ENCODE measurements around the gene GNB2.
"Not testable (repeated sequence)": the region's sequence is repeated elsewhere in the genome, so short reads cannot be mapped to it uniquely, and the experiment has no call there.

GNB2 gene

DNA sequence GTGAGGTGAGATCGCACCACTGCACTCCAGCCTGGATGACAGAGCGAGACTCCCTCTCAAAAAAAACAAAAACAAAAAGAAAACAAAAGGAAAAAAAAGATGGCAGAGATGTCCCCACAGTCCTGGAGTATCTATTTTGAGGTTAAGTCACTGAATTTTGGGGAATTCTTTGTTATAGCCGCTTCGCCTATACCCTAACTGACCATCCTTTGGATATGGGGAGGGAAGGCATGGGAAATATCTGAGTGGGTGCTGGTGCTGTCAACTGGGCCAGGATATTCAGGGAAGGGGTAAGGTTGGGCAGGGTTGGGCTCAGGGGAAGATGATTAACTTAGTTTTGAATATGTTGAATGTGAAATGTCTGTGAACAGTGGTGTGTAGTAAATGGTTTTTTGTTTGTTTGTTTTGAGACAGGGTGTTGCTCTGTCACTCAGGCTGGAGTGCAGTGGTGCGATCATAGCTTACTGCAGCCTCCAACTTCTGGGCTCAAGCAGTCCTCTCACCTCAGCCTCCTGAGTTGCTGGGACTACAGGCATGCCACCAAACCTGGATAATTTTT, 8.3 kb upstream of the GNB2 start:
- H3K36me3 ChIP-seq (ENCODE audit: control insufficient read depth in 2 of 2, insufficient read depth in 2 of 2, low read length in 2 of 2), result no peaks in the 10 kb centered on the region
- H3K27me3 ChIP-seq (ENCODE audit: control insufficient read depth in 2 of 2, insufficient read depth in 2 of 2, low read length in 2 of 2), result no peaks in the 10 kb centered on the region
- H3K9ac ChIP-seq (ENCODE audit: low read depth in 1 of 2, low read length in 2 of 2), result no peak overlapping the region
- H3K27ac ChIP-seq (ENCODE audit: low read depth in 2 of 2, low read length in 2 of 2), result no peak overlapping the region
- no peak overlapping the region for H3K4me3 ChIP-seq (ENCODE audit: low read length in 2 of 2)
- no peaks in the 10 kb centered on the region for H3K4me1 ChIP-seq (ENCODE audit: control insufficient read depth in 2 of 2, insufficient read depth in 2 of 2, low read length in 2 of 2)
- H3K9me3 ChIP-seq (ENCODE audit: control insufficient read depth in 2 of 2, low read length in 2 of 2), result no peaks in the 10 kb centered on the region

GRCh38 chr7:100667331-100668068, 6.0 kb upstream of the GNB2 start:
- no peaks in the 10 kb centered on the region for H3K27me3 ChIP-seq (ENCODE audit: control insufficient read depth in 2 of 2, insufficient read depth in 2 of 2, low read length in 2 of 2)
- no peaks in the 10 kb centered on the region for H3K36me3 ChIP-seq (ENCODE audit: control insufficient read depth in 2 of 2, insufficient read depth in 2 of 2, low read length in 2 of 2)
- H3K4me1 ChIP-seq (ENCODE audit: control insufficient read depth in 2 of 2, insufficient read depth in 2 of 2, low read length in 2 of 2), result no peaks in the 10 kb centered on the region
- H3K4me3 ChIP-seq (ENCODE audit: low read length in 2 of 2), result no peak overlapping the region
- no peak overlapping the region for H3K9ac ChIP-seq (ENCODE audit: low read depth in 1 of 2, low read length in 2 of 2)
- H3K27ac ChIP-seq (ENCODE audit: low read depth in 2 of 2, low read length in 2 of 2), result no peak overlapping the region
- no peaks in the 10 kb centered on the region for H3K9me3 ChIP-seq (ENCODE audit: control insufficient read depth in 2 of 2, low read length in 2 of 2)

- Histone ChIP-seq H3K27me3 (ENCODE audit: control insufficient read depth in 2 of 2, insufficient read depth in 2 of 2, low read length in 2 of 2) (no peaks in the 10 kb centered on the region), H3K4me1 (ENCODE audit: control insufficient read depth in 2 of 2, insufficient read depth in 2 of 2, low read length in 2 of 2) (peaks cover 2 to 4% of the 10 kb centered on the region in 2 donors)
Observed at GRCh38 chr7:100668069-100668449, 5.5 kb upstream of the GNB2 start.

GRCh38 chr7:100669106-100669505, 4.4 kb upstream of the GNB2 start:
- not testable (repeated sequence) for H3K9me3 ChIP-seq (ENCODE audit: control insufficient read depth in 2 of 2, low read length in 2 of 2); H3K4me3 ChIP-seq (ENCODE audit: low read length in 2 of 2); H3K4me1 ChIP-seq (ENCODE audit: control insufficient read depth in 2 of 2, insufficient read depth in 2 of 2, low read length in 2 of 2); H3K9ac ChIP-seq (ENCODE audit: low read depth in 1 of 2, low read length in 2 of 2); H3K27ac ChIP-seq (ENCODE audit: low read depth in 2 of 2, low read length in 2 of 2); H3K27me3 ChIP-seq (ENCODE audit: control insufficient read depth in 2 of 2, insufficient read depth in 2 of 2, low read length in 2 of 2); H3K36me3 ChIP-seq (ENCODE audit: control insufficient read depth in 2 of 2, insufficient read depth in 2 of 2, low read length in 2 of 2)

More at GRCh38 chr7:100668069-100668449, 5.5 kb upstream of the GNB2 start:
- Histone ChIP-seq H3K4me3 (ENCODE audit: low read length in 2 of 2) (no peak overlapping the region), H3K9me3 (ENCODE audit: control insufficient read depth in 2 of 2, low read length in 2 of 2) (no peaks in the 10 kb centered on the region), H3K9ac (ENCODE audit: low read depth in 1 of 2, low read length in 2 of 2) (no peak overlapping the region), H3K27ac (ENCODE audit: low read depth in 2 of 2, low read length in 2 of 2) (no peak overlapping the region), H3K36me3 (ENCODE audit: control insufficient read depth in 2 of 2, insufficient read depth in 2 of 2, low read length in 2 of 2) (no peaks in the 10 kb centered on the region)

DNA sequence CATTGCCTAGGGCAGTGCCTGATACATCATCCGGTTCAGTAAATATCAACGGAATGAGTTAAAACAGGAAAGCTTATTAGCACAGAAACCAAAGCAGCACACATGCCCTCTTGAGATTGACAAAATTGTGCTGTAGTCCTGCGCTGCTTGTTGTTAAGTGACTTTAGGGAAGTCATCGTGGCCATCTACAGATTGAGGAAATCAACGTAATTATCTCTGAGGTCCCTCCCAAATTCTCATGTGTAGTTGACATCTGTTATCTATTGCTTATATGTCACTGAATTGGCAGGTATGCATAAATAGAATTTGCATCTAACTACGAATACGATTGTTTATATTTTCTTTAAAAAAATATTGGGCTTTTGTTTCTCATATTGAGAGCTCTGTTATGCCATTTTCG, 3.5 kb upstream of the GNB2 start:
- H3K4me1 ChIP-seq (ENCODE audit: control insufficient read depth in 2 of 2, insufficient read depth in 2 of 2, low read length in 2 of 2), result peaks cover 2 to 6% of the 10 kb centered on the region in 2 donors
- H3K9me3 ChIP-seq (ENCODE audit: control insufficient read depth in 2 of 2, low read length in 2 of 2), result no peaks in the 10 kb centered on the region
- H3K36me3 ChIP-seq (ENCODE audit: control insufficient read depth in 2 of 2, insufficient read depth in 2 of 2, low read length in 2 of 2), result no peaks in the 10 kb centered on the region
- no peak overlapping the region for H3K27ac ChIP-seq (ENCODE audit: low read depth in 2 of 2, low read length in 2 of 2)
- no peaks in the 10 kb centered on the region for H3K27me3 ChIP-seq (ENCODE audit: control insufficient read depth in 2 of 2, insufficient read depth in 2 of 2, low read length in 2 of 2)
- H3K4me3 ChIP-seq (ENCODE audit: low read length in 2 of 2), result no peak overlapping the region
- no peak overlapping the region for H3K9ac ChIP-seq (ENCODE audit: low read depth in 1 of 2, low read length in 2 of 2)

DNA sequence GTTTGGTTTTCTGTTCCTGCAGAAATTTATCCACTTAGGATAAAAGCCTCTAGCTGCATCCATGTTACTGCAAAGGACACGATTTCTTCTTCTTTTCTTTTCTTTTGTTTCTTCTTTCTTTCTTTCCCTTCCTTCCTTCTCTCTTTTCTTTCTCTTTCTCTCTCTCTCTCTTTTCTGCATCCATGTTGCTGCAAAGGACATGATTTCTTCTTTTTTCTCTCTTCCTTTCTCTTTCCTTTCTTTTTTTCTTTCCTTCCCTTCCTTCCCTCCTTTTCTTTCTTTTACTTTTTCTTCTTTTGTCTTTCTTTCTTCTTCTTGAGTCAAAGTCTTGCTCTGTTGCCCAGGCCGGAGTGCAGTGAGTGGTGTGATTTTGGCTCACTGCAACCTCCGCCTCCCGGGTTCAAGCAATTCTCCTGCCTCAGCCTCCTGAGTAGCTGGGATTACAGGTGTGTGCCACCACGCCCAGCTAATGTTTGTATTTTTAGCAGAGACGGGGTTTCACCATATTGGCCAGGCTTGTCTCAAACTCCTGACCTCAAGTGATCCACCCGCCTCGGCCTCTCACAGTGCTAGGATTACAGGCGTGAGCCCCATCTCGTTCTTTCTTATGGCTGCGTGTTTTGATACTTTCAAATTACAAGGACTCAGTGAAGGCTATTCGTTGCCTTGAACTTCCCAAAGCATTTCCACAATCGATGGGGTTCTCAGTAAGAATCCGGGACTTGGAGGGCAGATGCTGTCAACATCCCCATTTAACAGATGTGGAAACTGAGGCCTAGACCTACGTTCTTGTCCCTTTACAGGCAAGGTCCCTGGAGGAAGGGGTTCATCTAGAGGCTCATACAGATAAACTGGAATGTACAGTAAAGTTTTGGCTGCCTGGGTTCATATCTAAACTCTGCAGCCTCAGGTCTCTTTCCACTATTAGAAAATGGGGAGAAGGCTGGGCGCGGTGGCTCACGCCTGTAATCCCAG, 1.9 kb upstream of the GNB2 start:
- Histone ChIP-seq H3K4me3 (ENCODE audit: low read length in 2 of 2) (no peak overlapping the region), H3K9me3 (ENCODE audit: control insufficient read depth in 2 of 2, low read length in 2 of 2) (no peaks in the 10 kb centered on the region), H3K27ac (ENCODE audit: low read depth in 2 of 2, low read length in 2 of 2) (no peak overlapping the region), H3K9ac (ENCODE audit: low read depth in 1 of 2, low read length in 2 of 2) (no peak overlapping the region), H3K4me1 (ENCODE audit: control insufficient read depth in 2 of 2, insufficient read depth in 2 of 2, low read length in 2 of 2) (peaks cover 6 to 9% of the 10 kb centered on the region in 2 donors), H3K27me3 (ENCODE audit: control insufficient read depth in 2 of 2, insufficient read depth in 2 of 2, low read length in 2 of 2) (no peaks in the 10 kb centered on the region), H3K36me3 (ENCODE audit: control insufficient read depth in 2 of 2, insufficient read depth in 2 of 2, low read length in 2 of 2) (peaks cover under 1 to 3% of the 10 kb centered on the region in 2 donors)

- H3K27me3 ChIP-seq (ENCODE audit: control insufficient read depth in 2 of 2, insufficient read depth in 2 of 2, low read length in 2 of 2), result no peaks in the 10 kb centered on the region
- peak overlapping the region; percentile 97 to 99 for H3K27ac ChIP-seq (ENCODE audit: low read depth in 2 of 2, low read length in 2 of 2)
Observed at GRCh38 chr7:100673942-100674410, 436 bp downstream of the GNB2 start.

DNA sequence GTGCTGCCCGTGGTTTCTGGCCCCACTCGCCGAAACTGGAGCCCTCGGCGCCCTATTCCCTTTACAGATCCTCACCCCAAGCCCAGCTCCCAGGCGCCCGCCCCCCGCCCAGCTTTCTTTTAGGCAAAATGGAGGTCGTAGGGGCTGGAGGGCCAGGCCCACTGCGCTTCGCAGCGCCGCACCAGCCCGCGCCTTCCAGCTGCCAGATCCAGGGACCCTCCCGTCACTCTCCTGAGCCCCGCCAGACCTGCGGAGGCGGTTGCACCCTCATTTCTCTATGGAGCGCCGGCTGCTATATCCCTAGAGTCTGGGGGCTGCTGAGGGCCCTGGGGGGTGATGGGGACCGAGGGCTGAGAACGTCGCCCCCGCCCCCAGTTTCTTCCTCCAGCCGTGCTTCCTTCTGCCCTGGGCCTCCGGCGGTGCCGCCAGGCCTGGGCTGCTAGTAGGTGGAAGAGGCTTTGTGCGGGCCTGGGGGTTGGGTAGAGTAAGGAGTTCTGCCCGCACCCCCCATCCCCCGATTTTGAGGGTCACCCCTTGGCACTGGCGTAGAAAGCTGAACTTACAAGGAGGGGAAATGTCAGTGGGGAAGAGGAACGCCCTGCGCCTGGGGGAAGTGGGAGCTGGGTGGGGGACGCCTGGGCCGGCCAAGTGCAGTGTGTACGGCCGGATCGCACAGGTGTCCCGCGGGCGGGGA, 1.0 kb downstream of the GNB2 start:
- Histone ChIP-seq H3K36me3 (ENCODE audit: control insufficient read depth in 2 of 2, insufficient read depth in 2 of 2, low read length in 2 of 2) (peaks cover 21 to 27% of the 10 kb centered on the region in 2 donors), H3K9ac (ENCODE audit: low read depth in 1 of 2, low read length in 2 of 2) (peak overlapping the region; percentile 79 to 97), H3K4me1 (ENCODE audit: control insufficient read depth in 2 of 2, insufficient read depth in 2 of 2, low read length in 2 of 2) (peaks cover 6 to 20% of the 10 kb centered on the region in 2 donors), H3K9me3 (ENCODE audit: control insufficient read depth in 2 of 2, low read length in 2 of 2) (no peaks in the 10 kb centered on the region), H3K27ac (ENCODE audit: low read depth in 2 of 2, low read length in 2 of 2) (peak overlapping the region; percentile 97 to 99), H3K4me3 (ENCODE audit: low read length in 2 of 2) (peak overlapping the region; percentile 85 to 89), H3K27me3 (ENCODE audit: control insufficient read depth in 2 of 2, insufficient read depth in 2 of 2, low read length in 2 of 2) (no peaks in the 10 kb centered on the region)

More at GRCh38 chr7:100673942-100674410, 436 bp downstream of the GNB2 start:
- Histone ChIP-seq H3K4me1 (ENCODE audit: control insufficient read depth in 2 of 2, insufficient read depth in 2 of 2, low read length in 2 of 2) (peaks cover 6 to 14% of the 10 kb centered on the region in 2 donors), H3K9ac (ENCODE audit: low read depth in 1 of 2, low read length in 2 of 2) (peak overlapping the region; percentile 96 to 97), H3K36me3 (ENCODE audit: control insufficient read depth in 2 of 2, insufficient read depth in 2 of 2, low read length in 2 of 2) (peaks cover 21 to 23% of the 10 kb centered on the region in 2 donors), H3K4me3 (ENCODE audit: low read length in 2 of 2) (peak overlapping the region; percentile 85 to 89), H3K9me3 (ENCODE audit: control insufficient read depth in 2 of 2, low read length in 2 of 2) (no peaks in the 10 kb centered on the region)

DNA sequence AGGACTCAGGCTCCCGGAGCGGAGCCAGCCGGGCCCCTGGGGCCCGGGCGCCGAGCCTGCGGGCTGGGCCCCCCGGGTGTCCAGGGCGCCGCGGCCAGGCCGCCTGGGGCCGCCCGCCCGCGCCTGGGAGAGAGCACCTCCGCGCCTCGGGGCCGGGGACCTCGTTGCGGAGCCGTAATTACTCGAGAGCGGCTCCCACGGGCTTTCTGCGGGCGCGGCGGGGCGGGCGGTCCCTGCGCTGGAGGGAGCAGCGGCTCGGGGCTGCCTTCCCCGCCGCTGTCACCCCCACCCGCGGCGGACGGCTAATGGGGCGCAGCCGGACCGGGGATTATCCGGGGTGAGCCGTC, 1.5 kb downstream of the GNB2 start:
- peaks cover 6 to 23% of the 10 kb centered on the region in 2 donors for H3K4me1 ChIP-seq (ENCODE audit: control insufficient read depth in 2 of 2, insufficient read depth in 2 of 2, low read length in 2 of 2)
- H3K9me3 ChIP-seq (ENCODE audit: control insufficient read depth in 2 of 2, low read length in 2 of 2), result no peaks in the 10 kb centered on the region
- peak overlapping the region; percentile 79 to 97 for H3K9ac ChIP-seq (ENCODE audit: low read depth in 1 of 2, low read length in 2 of 2)
- H3K27ac ChIP-seq (ENCODE audit: low read depth in 2 of 2, low read length in 2 of 2), result peak overlapping the region; percentile 97 to 99
- H3K36me3 ChIP-seq (ENCODE audit: control insufficient read depth in 2 of 2, insufficient read depth in 2 of 2, low read length in 2 of 2), result peaks cover 21 to 29% of the 10 kb centered on the region in 2 donors
- H3K4me3 ChIP-seq (ENCODE audit: low read length in 2 of 2), result peak overlapping the region; percentile 85 to 89
- no peaks in the 10 kb centered on the region for H3K27me3 ChIP-seq (ENCODE audit: control insufficient read depth in 2 of 2, insufficient read depth in 2 of 2, low read length in 2 of 2)
